ENCODE data around the gene TSPAN33.

TSPAN33 gene

DNA sequence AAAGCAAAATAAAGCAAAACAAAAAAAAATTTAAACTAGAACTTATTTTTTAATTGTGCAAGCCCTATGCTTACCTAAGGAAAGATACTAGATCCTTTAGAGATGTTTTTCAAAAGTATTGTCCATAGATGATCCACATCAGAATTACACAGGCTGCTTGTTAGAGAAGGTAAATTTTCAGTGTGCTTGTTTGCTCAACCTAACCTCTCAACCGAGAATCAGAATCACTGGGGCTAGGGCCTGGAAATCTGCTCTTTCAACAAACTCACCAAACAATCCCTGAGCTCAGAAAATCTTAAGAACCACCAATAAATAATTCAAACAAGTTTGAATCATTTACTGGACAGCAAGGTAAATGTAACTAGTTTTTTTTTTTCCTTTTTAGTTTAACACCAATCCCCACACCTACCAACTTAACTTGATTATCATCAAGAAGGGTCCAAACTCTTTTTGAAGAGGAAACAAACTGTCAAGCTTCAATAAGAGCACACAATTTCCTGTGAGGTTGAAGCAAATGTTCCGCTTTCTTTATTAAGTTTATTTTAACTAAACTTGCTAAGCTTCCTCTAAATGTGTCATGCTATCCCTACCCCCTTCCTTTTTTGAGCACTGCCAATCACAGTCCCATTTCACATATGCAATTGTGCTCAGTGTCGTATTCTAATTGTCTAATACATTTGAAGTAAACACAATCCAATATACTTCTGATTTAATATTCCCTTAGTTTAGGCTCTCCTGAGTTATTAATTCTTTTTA is 7.4 kb upstream of the TSPAN33 start:
- DNase-seq (ENCODE audit: low spot score): peak; percentile 18

DNA sequence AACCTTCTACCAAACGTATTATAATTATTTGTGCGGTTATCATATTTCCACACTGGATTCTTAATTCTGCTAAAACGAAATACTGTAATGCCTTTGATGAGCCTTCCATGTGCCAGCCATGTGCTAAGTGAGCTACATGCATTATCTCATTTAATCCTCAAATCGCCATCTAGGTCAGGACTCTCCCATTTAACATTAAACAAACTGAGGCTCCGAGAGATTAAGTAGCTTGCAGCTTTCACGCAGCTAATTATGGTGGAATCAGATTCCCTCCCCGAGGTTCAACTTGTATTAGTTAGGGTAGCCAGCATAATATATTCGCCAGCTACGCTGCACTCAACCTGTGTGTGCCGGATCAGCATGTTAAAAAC is 798 bp upstream of the TSPAN33 start:
- no peak for DNase-seq (ENCODE audit: low spot score)

DNA sequence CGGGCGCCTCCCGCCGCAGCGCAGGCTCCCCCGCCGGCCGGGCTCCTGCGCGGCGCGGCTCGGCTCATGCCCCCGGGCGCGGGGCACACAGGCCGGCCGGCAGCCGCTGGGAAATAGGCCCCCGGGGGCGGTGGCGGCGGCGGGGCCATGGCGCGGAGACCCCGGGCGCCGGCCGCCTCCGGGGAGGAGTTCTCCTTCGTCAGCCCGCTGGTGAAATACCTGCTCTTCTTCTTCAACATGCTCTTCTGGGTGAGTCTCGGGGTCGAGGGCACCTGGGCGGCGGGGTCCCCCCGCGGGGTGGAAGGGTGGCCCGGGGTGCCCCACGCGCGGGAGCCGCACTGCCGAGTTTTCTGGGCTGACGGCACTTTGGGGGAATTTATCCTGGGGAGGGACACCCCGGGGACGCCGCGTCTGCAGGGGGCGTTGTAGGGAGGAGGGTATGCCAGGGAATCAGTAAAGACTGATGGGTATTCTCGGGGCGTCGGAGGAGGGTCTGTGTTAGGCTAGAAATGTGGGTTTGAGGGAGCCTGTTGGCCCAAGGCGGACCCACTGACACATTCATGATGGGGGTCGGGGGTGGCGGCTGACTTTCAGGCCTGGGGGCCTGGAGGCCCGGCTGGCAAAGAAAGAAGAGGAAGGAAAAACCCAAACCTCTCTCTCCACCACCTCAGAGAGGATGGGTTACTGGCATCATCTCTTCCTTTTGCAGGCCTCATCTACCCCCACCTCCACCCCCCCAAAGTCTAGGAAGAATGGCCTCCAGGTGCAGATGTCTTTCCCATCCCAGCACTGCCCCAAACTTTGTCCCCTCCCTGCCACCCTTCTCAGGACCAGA is 544 bp downstream of the TSPAN33 start:
- peak; percentile 18 for DNase-seq (ENCODE audit: low spot score)

DNA sequence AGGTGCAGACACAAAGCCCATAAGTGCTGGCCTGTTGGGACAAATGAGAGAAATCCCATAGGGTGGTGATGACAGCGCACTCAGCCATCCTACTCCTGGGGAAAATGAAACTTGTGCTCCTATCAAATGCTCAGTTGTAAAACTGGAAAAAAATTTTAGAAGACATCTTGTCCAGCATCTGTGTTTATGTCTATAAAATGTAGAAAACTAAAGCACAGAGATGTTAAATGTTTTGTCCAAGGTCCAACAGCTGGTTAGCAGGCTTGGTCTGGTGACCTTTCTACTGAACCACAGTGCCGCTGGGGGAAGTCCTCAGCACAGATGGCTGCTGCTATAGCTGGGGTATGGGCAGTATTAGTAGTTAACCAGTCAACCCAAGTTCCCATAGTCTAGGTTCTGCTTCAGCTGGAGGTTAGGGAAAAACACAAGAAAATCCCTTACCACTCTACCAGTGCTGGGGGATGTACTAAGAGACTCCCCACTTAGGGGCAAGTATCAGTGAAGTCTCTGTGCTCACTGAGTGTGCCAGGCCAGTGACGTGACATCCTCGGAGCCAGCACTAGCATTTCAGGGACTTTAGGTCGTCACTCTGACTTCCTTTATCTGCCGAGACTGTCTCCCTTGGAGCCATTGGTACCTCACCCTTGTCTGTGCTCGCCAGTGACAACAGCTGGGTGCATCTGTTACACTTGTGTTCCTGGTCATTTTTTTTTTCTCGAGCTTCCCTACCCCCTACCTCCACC is 1.9 kb downstream of the TSPAN33 start:
- DNase-seq (ENCODE audit: low spot score): no peak

DNA sequence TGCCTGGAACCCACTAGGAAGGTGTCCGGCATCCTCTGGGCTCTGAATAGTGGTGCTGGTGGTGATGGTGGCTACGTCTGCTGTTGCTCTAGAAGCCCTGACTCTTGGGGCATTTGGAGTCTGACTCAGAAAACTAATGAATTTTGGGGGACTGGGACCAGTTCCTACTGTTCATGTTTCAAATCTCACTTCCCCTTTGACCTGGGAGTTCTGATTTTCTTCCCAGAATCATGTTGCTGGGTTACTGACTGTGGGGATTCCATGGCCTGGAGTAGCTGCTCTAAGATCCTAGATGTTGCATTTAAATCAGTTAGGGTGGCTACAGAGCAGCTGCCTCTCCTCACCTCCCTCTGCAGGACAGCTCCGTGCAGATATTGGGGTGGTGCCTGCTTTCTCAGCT is 3.2 kb downstream of the TSPAN33 start:
- DNase-seq (ENCODE audit: low spot score): no peak

DNA sequence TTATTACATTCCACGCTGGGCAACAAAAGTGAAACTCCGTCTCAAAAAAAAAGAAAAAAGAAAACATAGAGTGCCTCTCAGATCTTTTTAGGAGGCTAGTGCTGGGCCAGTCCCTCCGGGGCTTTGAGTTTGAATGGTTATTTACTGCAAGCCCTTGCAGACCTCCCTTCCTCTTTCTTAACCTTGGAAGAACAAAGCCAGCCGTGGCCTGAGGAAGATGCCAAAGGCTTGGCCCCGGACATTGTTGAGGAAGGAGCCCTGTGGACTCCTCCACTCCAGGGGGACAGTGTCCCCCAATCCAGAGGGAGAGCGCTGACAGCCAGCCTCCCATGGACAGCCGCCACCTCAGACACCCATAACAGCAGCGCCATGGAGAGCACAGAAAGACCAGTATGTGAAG is 5.0 kb downstream of the TSPAN33 start:
- DNase-seq (ENCODE audit: low spot score): no peak

DNA sequence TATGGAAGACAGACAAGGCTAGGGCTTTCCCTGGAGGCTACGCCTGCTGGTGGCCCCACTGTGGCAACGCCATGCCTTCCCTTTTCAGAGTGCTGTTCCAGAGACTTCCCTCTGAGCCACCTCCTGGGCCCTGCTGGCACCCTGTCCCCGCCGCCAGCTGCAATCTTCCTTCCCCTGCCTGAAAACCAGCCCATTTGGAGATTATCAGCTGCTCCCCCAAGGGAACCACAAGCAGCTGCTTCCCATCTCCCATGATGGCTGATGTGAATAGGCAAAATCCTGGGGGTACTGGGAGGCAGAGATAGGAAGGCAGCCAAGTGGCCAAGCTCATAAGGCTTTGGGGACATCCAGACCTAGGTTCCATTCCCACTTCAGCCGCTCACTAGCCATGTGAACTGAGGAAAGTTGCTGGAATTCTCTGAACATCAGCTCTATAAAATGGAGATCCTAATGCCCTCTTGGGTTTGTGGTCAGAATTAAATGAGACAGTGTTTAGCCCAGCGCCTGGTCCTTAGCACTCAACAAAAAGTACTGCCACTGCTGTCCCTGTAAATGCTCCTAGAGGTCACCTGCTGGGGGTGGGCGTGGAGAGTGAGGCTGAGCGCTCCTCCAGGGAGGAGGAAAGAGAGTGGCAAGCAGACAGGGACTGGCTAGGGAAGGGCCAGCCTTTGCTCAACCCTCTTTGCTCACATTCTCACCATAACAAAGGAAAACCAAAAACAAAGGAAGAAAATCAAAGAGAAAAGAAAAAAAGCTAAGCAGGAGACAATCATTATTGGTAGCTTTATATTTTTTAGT is 5.9 kb downstream of the TSPAN33 start:
- no peak for DNase-seq (ENCODE audit: low spot score)

DNA sequence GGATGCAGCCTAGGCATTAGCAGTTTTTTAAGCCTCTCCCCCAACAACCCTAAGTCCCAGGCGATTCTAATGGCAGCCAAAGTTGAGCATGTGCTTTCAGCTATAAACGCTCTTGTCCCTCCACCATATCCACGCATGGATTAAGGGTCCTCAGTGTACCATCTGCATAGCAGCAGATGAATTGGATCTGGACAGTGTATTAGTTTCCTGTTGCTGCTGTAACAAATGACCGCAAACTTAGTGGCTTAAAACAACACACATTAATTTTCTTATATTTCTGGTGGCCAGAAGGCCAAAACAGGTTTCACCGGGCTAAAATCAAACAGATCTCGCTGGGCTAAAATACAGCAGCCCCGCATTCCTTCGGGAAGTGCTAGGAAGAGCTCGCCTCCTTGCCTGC is 13.1 kb downstream of the TSPAN33 start:
- DNase-seq (ENCODE audit: low spot score): no peak

DNA sequence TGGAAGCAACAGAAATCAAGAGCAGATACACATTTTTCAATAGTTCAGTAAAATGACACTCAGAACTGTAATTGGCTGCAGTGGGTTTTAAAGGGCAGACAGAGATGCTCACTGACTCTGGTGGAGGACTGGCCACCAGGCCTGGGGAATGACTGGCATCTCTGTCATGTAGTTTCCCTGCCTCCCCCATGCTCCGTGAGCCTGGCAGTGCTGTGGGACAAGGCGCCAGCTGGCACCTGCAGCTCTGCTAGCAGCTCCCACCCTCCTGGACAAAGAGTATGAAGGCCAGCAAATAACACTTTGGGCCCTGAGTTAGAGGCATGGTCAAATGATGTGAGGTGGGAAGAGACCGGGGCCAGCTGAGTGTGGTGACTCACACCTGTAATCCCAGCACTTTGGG is 15.0 kb downstream of the TSPAN33 start:
- DNase-seq (ENCODE audit: low spot score): no peak

DNA sequence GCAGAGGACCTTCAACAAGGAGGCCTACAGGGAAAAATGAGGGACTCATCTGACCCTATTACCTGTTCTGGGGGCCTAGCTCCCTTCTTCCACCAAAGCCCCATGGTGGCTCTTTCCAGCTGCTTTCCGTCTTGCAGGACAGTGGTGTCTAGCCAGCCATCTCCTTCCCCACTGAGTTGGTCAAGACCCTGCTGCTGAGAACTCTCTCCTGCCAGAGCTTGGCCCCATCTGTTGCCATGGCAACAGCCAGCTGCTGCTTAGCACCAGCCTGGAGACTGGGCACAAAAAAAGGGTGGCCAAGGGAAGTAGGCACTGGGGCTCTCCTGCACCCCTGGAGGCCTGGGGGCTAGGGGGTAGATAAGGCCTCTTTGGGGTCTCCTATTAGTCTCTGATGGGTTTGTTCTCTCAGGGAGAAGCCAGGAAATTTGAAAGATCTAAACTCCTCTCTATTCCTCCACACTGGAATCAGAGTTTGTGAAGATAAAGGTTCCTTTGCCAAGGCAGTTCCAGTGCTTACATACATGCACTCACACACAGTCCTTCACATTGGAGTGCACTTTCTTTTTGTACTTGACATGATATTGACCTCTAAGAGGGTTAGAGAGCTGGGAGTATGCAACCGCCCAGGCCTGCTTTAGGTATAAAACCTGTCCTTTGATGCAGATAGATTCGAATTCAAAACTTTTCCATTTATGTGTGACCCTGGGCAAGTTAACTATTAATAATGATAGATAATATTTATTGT is 15.8 kb downstream of the TSPAN33 start:
- DNase-seq (ENCODE audit: low spot score): no peak

DNA sequence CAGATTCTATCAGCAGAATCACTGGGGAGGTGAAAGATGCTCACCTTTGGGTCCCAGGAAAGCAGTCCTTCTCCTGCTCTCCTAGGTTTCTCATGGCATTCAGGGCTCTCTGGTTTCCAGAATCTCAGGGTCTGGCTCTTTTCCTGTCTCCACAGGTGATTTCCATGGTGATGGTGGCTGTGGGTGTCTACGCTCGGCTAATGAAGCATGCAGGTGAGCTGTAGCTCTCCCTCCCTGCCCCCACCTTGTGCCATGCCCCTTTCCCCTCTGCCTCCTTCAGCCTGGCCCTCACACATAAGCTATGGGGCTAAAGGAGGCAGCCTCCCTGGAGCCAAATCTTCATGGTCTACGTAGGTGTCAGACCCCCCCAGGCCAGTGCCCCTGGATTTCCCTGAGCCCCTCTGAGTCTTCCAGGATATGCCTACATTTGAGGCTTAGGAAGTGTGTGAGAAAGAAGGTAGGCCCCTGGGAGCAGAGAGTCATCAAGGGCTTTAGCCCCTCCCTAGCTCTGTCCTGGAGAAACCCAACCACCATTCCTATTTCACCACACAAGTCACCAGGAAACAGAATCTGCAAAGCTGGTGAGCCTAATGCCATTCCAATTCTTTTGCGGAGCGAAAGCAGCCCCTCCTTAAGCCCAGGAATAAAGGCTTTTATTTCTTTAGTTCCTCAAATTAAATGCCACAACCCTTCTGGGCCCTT is 17.2 kb downstream of the TSPAN33 start:
- no peak for DNase-seq (ENCODE audit: low spot score)

DNA sequence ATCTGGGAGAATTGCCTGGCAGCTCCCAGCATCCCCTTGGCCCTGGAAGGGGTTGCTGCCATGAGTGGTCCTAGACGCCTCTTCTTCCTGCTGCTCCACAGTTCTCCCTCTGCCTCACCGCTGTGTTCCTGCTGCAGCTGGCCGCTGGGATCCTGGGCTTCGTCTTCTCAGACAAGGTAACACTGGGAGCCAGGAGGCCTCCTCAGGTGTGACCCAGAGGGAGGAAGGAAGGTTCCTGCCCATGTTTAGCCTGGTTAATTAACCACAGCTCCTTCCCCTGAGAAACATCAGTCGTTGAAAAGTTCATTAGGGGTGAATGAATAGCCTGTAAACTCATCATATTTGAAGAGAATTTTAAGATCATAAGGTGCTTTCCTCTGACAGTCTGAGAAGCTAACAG is 18.2 kb downstream of the TSPAN33 start:
- no peak for DNase-seq (ENCODE audit: low spot score)

DNA sequence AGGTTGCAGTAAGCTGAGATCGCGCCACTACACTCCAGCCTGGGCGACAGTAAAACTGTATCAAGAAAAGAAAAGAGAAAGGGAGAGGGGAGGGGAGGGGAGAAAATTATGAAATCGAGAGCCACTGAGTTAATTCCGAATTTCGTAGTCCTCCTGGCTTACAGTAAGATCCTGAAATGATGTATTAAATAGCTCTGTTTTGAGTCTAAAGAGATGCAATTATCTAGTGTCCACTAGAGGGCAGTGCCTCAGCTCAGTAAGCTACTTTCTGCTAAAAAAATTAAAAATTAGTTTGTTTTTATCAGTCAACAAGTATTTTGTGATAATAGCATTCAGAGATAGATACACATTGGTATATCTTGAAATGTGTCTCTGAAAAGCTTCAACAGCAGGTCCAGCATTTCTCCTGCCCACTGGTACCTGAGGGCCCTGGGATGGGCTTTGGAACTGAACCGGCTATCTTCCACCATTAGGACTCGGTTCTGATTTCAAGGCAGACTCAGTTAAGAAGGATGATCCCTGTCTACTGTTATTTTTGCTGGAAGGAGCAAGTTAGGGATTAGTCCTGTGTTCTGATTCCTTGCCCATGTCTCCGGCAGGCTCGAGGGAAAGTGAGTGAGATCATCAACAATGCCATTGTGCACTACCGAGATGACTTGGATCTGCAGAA is 19.5 kb downstream of the TSPAN33 start:
- peak; percentile 38 for DNase-seq (ENCODE audit: low spot score)

DNA sequence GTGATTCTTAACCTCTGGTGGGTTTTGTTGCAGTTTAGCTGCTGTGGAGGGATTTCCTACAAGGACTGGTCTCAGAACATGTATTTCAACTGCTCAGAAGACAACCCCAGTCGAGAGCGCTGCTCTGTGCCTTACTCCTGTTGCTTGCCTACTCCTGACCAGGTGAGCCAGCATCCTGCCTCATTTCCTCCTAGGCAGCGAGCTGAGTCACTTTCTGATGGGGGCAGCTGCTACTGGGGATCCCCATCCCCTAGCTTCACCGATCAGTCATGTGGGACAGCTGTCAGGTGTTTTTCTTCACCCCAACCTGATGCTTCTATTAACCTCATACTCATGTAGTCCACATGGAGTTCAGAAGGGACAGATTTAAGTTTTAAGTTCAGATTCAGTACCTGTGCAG is 22.2 kb downstream of the TSPAN33 start:
- no peak for DNase-seq (ENCODE audit: low spot score)

DNA sequence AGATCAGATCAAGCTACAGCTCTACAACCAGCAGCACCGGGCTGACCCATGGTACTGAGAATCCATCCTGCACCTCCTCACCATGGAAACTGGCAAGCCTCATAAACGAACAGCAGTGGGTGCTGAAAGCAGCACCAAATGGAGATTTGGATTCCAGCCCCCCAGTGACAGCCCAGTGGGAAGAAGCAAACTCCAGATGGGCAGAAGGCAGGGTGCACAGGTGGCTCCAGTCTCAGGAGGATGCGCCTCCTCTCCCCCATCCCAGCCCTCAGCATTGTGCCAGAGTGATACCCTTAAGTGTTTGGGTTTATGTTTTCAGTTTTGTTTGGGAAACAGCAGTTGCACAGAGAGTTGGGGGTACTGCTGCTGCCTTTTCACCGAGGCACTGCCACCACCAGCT is 23.3 kb downstream of the TSPAN33 start:
- no peak for DNase-seq (ENCODE audit: low spot score)

DNA sequence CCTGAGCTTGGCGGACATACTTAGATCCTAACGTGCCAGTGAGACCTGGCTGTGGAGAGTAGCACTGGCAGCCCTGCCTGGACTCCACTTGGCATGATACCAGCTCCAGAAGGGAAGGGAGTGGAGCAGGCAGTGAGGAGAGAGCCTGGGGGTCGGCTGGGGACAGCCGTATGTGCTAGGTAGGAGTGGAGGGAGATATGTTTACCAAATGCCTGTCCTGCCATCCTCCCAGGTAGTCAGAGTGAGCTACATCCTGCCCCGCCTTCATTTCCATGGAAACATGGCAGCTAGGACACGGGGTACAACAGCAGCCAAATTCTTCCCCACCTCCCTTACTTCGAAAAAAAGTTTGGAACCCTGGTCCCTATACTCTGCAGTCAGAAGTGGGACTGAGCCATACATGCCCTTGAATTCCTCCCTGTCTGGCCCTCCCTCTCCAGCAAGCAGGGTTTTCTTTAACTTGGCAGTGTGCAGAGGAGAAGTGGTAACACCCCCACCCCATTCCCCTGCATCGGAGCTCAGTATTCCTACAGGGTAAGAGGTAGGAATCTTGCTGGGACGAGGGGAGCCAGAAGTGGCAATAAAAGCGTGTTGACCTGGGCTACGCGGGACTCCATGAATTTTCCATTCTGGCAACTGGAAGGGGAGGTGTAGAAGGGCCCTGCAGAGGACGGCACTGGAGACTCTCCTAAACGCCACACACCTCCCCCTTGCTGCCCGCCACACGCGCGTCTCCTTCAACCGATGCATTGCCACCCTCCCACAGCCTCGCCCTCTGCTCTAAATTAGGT is 23.9 kb downstream of the TSPAN33 start:
- DNase-seq (ENCODE audit: low spot score): no peak

DNA sequence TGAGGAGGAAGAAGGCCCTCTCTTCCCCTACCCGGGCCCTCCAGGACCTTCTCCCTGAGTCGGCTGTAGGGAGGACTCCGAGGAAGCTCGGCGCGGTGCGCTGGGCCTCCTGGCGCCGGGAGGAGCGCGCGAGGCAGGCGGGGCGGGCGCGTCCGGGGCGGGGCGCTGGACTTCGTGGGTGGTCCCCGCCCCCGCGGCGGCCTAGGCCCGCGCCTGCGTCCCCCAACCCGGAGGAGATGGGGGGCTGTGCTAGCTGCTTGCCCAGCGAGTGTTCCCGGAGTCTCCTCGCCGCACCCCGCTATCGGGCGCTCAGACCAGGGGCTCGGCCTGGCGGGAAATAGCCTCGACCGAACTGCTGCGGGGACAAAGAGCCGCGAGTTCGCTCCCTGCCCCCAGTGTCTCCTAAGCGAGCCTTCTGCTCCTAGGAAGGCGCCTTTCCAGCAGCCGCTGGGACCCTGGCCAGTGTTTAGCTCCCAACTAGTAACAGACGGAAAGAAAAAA is 24.7 kb downstream of the TSPAN33 start:
- DNase-seq (ENCODE audit: low spot score): no peak

DNA sequence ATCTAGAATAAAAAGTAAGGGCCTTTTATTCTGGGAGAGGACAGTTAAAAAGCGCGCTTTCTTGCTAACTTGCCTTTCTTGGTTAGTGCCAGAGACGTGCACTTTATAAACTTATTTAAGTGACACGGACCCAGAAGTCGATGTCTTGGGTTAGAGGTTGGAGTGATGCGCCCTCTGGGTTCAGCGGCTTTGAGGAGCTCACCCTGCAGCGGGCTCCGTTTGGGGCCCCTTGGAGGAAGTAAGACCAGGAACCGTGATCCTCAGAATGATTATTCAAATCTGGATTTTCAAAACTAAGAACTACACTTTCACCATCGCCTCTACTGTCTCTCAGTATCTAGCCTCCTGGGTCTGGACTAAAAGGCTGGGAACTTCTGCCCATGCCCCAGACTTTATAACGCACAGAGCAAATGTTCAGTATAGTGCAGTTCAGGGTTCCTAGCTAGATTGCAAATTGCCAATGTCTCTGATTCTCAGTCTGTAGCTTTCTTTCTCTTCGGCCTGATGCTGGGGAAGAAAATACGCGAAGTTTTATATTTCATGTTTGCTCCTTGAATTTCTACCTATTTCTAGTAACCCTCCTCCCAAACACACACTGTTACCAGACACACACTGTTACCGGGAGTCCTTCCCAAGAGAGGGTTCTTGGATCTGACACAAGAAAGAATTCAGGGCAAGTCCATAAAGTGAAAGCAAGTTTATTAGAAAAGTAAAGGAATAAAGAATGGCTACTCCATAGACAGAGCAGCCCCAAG is 25.4 kb downstream of the TSPAN33 start:
- no peak for DNase-seq (ENCODE audit: low spot score)

Data from CD4-positive, alpha-beta T cell treated with Interleukin-15 for 4 hours (primary cell).